HG03558 (cell line): ENCODE results near the gene RAB1B.
"Not testable (repeated sequence)": the region's sequence is repeated elsewhere in the genome, so short reads cannot be mapped to it uniquely, and the experiment has no call there.

Experiments
- ATAC-seq: cut with Tn5 transposase; IDR thresholded peaks from one replicate; pipeline ENCODE4 v1.9.1; 2021; ENCODE audit warnings: moderate number of reproducible peaks; ENCODE audit not compliant: unreplicated experiment; ENCODE audit errors: extremely low read depth

RAB1B gene

DNA sequence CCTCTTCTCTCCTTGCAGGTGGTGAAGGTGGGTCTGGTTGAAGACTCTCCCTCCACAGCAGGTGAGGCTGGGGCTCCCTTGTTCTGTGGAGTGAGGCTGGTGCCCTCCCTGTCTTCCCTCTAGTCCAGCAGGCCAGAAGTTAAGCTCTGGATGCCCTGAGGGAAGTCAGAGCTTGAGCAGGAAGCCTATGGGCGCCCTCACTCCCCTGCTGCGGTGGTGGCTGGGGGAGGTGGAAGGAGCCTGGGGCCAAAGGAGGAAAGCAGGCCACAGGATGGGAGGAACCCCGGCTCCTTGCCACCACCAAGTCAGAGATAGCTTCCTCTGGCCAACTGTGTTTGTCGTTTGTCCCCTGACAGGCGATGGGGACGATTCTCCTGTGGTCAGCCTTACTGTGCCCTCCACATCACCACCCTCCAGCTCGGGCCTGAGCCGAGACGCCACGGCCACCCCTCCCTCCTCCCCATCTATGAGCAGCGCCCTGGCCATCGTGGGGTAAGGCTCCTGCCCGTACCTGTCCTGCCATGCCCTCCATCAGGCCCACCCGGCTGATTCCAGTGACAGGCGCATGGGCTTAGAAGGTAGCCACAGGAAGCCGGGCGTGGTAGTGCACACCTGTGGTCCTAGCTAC lies 29.5 kb upstream of the RAB1B start:
- no peak for ATAC-seq

DNA sequence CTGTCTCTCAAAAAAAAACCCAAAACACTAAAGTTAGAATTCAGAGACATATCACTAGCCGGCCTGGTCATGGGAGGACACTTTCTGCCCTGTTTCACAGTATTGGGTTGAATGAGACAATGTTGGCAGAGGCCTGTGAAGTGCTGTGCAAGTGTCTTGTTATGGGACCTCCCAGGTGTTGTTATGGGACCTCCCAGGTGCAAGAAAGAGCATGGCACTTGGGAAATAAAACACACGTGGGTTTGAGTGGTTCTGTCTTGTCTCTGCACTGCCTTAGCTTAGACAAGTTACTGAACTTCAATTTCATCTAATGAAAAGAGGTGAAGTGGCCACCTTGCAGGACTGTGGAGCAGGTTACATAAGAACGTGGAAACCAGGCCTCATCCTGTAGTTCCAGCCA lies 28.9 kb upstream of the RAB1B start:
- ATAC-seq = no peak

DNA sequence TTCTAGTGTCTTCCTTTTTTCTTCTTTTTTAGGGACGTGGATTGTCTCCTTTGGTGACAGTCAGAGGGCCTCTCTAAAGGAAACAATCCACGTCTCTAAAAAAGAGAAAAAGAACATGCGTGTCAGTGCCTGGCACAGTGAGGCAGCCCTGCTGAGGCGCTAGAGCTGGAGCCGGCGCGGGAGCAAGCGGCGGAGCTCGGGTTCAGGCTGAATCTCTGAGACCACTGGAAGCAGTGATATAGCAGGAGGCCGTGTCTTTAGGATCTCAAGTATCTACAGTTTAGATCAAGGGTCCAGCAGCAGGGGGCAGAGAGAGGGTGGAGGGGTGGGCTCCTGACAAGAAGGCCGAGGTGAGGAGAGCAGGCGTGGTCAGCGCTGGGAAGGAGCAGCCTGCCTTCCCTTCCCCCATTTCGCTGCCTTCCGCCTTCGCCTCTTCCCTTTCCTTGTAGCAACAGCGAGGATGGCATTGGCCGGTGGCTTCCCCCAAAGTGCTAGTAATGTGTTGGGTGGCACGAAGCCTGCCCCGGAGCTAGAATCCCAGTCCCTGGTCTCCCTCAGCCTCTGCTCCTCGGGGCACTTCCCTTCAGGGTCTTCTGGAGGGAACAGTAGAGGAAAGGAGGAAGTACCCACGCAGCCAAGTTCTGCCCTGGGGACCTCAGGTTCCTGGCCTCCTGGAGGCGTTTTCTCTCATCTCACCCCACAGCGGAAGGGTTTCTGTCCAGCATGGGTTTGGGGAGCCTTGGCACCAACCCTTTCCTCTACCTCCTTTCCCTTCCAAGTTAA lies 28.2 kb upstream of the RAB1B start:
- no peak for ATAC-seq

DNA sequence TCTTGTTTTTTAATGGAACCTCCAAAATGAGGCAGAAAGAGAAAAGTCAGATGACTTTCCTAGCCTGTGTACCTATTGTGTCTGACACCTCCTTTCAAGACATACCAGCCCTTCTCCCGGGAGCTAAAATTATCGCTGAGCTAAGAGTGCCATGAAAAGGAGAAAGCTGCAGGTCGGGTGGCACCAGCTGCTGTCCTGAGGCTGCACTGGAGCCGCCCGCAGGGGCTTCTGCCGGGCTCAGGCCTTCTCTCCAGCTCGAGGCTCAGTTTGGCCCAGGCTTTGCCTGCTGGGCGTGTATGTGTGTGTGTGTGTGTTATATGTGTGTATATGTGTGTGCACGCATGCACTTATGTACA lies 27.7 kb upstream of the RAB1B start:
- no peak for ATAC-seq

DNA sequence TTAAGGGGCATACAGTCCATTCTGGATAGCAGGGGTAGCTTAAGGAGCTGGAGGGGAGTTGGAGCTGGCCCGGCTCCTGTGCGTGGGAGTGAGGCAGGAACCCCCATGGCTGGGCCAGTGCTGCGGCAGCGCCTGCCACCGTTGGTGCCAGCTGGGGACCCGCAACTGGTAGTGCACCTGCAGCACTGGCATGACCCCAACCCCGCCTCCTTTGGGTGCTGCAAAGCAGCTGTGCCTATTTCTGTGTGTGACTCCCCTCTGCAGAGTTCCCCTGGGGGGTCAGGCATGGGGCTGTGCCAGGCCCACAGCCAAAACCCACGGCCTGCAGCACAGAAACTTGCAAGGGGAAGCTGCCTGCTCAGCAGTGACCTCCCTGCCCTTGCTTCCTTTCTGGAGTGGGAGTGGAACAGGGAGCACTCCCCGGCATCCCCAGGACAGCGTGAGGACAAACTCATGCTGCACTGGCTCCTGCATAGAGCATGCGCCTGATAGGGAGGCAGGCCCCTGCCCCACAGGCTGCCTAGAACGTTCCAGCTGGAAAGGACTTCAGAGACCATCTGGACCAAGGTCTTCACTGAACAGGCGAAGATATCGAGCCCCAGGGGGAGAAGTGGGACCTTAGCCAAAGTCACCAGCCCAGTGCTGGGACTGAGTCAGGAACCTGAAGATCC lies 26.2 kb upstream of the RAB1B start:
- no peak for ATAC-seq

DNA sequence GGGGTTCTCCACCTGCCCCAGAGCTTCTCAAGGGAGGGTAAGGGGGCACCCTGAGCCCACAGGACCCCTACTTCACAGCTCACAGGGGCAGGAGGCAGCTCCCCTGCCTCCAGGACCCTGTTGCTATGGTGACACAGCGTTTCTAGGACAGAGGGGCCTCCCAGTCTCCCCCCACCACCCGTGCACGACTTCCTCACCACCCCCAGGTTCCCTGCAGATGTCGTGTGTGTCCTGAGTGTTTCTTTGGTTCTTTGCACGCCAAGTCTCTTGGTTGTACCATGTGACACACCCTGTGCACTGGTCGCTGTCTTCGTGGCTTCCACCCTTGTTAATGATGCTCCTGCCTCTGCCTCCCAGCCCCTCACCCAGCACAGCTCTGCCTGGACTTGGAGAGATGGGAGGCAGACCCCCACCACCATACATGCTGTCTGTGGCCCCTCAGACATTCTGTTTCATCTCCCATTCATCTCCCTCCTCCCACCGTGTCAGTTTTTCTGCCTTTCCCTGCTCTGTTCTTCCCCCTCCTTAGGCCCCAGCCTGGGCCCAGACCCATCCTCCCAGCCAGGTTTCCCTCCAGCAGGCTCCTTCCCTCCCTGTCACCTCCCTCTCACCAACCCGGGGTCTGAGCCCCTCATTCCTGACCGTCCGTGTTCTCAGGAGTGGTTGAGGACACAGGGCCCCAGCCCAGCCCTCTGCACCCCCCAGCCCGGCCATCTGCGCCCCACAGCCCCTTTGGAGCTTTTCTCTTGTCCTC lies 24.5 kb upstream of the RAB1B start:
- ATAC-seq = no peak

DNA sequence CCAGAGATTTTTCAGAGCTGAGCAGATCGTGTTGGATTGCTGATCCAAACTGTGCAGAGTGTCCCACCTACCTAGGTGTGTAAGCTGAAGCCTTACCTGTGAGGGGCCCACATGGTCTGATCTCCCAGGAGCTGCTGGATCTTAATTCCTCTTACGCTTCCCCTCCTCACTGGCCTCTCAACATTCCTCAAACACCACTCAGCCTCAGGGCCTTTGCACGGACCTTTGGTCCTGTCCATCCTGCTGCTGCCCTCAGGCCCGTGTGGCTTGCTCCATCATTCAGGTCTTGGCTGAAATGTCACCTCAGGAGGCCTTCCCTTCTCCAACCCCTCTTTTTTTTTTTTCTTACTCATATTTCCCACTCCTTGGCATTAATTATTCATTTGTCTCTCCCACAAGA lies 21.1 kb upstream of the RAB1B start:
- no peak for ATAC-seq

DNA sequence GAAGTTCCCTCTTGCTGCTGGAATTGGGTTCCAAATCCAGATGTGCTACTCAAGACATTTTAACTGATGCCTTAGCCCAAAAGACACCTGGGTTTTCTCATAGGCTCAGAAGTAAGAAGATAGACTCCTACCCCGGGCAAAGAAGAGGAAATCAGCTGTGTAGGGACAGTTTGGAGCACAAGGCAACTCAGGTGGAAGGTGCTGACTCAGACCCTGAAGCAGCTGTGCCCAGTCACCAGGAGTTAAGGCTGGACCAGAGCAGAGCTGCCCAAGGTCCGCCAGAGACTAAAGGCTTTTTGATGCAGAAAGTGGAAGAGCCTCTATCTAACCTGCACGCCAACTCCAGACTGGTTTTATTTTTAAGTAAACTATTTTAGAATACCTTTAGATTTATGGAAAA lies 20.6 kb upstream of the RAB1B start:
- no peak for ATAC-seq

DNA sequence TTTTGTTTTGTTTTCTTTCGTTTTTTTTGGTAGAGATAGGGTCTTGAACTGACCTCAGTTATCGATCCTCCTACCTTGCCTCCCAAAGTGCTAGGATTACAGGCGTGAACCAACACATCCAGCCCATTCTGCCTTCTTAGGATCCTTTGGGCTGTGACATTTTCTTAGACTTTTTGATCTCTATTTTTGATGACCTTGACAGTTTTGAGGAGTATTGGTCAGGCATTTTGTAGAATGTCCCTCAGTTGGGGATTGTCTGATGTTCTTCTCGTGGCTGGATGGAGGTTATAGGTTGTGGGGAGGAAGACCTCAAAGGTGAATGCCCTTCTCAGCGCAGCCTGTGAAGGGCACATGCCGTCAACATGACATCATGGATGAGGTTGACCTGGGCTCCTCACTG lies 19.5 kb upstream of the RAB1B start:
- no peak for ATAC-seq

DNA sequence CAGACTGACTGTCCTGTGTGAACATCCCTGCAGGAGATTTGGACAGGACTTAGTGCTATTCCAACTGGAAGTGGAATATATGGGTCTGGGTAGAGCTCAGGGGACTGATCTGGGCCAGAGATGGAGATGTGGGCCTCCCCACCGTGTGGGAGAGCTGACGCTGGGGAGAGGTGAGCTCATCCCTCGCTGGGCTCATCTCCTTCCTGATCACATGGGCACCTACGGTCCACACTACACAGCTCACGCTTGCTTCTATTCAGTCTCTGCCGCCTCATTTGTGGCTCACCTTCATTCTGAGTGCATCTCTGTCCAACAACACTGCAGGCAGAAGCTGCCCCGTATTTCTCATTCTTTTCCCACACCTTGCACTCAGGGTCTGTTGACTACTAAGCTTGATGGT lies 16.6 kb upstream of the RAB1B start:
- ATAC-seq = no peak

DNA sequence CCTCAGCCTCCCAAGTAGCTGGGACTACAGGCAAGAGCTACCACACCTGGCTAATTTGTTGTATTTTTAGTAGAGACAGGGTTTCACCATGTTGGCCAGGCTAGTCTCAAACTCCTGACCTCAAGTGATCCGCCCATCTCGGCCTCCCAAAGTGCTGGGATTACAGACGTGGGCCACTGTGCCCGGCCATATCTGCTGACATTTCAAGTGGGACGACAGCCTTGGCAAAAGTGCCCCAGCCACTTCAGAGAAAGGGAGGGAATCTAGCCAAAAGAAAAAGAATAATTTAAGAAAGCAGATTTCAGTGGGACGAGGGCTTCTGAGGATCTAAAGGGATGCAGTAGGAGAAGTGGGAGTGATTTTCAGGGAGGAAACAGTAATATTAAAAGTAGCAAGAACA lies 15.4 kb upstream of the RAB1B start:
- ATAC-seq = not testable (repeated sequence)

DNA sequence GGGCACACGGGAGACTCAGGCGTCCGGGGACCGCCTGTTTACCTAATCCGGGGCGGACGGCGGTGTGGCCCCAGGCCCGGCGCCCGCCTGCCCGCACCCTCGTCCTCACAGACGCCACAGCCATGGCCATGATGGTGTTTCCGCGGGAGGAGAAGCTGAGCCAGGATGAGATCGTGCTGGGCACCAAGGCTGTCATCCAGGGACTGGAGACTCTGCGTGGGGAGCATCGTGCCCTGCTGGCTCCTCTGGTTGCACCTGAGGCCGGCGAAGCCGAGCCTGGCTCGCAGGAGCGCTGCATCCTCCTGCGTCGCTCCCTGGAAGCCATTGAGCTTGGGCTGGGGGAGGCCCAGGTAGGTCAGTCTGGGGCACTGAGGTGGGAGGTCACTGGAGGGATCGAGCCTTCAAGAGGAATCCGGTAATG lies 10.0 kb upstream of the RAB1B start:
- no peak for ATAC-seq

DNA sequence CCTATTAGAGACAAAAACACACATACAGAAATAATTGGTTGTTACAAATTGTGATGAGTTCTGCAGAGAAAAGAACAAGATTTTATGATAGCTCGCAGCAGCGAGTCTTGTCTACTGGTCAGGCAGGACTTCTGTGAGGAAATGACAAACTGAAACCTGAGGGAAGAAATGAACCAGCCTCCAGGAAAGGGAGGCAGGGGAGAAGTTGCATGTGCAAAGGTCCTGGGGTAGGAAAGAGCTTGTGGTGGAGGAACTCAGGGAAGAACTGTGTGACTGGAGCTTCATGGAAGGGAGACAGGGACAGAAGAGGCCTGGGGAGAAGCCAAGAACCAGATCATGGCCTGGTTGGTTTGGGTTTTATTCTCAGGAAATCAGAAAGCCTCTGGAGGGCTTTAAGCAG lies 9.2 kb upstream of the RAB1B start:
- no peak for ATAC-seq

DNA sequence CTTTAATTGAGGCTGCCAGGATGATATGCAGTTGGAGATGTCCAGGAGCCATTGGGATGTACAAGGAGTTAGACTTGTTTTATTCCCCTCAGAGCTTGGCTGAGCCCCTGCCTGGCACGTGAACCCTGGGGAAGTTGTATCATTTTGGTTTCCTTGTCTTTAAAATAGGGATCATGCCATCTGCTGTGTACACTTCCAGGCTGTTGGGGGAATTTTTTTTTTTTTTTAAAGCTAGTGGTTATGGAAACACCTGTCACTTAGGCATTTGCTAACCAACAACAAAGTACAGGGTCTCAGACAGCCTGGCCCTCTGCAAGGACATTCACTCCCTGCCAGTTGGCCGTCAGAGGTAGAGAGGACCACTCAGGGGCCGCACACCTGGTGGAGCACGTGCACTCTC lies 8.5 kb upstream of the RAB1B start:
- ATAC-seq = no peak

DNA sequence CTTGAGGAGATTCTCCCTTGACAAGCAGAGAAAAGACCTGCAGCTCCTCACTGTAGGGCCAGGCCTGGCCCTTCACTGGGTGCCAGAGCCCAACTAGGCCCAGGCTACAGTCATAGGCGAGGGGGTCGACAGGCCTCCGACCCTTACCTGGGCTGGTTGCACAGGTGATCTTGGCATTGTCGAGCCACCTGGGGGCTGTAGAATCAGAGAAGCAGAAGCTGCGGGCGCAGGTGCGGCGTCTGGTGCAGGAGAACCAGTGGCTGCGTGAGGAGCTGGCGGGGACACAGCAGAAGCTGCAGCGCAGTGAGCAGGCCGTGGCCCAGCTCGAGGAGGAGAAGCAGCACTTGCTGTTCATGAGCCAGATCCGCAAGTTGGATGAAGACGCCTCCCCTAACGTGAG lies 6.9 kb upstream of the RAB1B start:
- ATAC-seq = no peak

DNA sequence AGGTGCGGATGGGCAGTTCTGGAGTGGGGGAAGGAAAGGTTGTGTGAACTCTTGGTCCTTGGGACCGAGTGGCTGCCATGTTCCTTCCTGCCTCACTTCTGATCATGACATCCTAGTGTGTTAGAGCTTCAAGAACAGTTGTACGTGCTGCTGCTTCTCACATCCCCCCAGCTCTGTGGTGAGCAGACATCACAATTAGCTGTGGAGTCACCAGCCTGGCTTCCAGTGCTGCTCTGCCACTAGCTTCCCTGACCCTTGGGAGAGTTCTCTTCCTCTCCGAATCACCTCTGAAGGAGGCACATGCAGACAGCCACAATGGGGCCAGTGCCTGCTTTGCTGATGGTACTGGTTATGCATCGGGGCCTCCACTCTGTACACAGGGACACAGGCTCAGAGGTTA lies 6.2 kb upstream of the RAB1B start:
- ATAC-seq = no peak

DNA sequence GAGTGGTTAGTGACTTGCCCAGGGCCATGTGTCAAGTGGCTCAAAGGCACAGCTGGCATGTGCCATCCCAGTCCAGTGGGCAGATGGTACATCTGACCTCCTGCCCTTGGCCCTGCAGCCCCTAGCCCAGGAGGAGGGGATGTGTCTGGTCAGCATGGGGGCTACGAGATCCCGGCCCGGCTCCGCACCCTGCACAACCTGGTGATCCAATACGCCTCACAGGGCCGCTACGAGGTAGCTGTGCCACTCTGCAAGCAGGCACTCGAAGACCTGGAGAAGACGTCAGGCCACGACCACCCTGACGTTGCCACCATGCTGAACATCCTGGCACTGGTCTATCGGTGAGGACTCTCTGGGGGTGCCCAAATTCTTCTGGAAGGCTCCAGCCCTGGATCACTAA lies 5.7 kb upstream of the RAB1B start:
- no peak for ATAC-seq

DNA sequence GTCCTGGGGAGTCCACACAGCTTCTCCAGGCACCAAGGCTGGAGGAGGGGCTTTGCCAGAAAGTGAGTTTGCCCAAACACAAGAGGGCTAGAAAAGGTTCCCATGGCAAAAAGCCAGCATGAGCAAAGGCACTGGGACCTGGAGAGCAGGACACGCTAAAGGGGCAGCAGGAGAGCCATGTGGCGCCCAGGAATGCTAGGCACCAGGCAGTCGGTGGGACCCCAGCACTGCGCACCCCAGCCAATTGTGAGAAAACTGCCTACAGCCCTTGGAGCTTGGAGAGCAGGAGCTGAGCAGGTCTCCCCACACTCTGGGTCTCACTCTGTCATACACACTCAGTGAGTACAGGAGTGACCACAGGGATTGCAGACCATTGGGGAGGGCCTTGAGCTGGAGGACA lies 5.2 kb upstream of the RAB1B start:
- ATAC-seq = no peak

DNA sequence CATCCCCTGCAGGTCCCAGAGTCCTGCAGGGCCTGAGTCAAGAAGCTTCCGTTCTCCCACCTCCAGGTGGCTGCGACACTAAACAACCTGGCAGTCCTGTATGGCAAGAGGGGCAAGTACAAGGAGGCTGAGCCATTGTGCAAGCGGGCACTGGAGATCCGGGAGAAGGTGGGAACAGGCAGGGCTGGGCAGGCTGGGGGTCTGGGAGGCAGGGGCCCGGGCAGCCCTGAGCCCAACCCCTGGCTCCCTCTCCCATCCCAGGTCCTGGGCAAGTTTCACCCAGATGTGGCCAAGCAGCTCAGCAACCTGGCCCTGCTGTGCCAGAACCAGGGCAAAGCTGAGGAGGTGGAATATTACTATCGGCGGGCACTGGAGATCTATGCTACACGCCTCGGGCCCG lies 4.7 kb upstream of the RAB1B start:
- ATAC-seq = no peak

DNA sequence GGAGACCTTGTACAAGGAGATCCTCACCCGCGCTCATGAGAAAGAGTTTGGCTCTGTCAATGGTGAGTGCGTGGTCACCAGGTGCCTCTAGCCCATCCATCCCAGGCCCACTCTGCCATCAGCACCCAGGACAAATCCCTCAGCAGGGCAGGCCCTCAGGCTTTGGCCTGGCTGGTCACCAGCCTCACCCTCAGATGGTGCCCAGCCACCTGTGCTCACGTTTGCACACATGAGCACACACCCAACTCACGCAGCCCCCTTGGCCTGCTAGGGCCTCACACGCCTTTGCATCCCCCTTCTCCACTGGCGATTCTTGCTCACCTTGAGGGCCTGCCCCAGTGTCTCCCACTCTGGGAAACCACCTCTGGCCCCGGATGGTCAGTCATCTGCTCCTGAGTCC lies 4.1 kb upstream of the RAB1B start:
- ATAC-seq = no peak

DNA sequence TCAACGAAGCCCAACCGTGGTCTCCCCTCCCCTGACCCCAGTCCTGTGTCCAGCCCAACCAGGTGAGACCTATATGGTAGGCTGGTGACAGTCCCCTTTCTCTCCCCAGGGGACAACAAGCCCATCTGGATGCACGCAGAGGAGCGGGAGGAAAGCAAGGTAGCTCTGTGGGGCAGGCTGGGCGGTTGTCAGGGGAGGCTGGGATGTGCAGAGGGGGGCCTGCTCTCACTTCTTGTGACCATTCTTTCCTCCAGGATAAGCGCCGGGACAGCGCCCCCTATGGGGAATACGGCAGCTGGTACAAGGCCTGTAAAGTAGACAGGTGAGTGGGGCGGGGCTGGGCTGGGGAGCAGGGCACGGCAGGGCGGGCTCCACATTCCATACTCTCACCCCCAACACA lies 3.5 kb upstream of the RAB1B start:
- no peak for ATAC-seq
